Activated CD8-positive, alpha-beta memory T cell treated with anti-CD3 and anti-CD28 coated beads for 24 hours (primary cell): ENCODE results near the gene SPATS2.

Experiments used
- DNase-seq: peaks from one replicate; pipeline ENCODE4 v3.0.0-alpha.2; 2020

Gene SPATS2

GRCh38 chr12:49543221-49543913, 176.1 kb downstream of the SPATS2 start:
- no peak for DNase-seq

DNA sequence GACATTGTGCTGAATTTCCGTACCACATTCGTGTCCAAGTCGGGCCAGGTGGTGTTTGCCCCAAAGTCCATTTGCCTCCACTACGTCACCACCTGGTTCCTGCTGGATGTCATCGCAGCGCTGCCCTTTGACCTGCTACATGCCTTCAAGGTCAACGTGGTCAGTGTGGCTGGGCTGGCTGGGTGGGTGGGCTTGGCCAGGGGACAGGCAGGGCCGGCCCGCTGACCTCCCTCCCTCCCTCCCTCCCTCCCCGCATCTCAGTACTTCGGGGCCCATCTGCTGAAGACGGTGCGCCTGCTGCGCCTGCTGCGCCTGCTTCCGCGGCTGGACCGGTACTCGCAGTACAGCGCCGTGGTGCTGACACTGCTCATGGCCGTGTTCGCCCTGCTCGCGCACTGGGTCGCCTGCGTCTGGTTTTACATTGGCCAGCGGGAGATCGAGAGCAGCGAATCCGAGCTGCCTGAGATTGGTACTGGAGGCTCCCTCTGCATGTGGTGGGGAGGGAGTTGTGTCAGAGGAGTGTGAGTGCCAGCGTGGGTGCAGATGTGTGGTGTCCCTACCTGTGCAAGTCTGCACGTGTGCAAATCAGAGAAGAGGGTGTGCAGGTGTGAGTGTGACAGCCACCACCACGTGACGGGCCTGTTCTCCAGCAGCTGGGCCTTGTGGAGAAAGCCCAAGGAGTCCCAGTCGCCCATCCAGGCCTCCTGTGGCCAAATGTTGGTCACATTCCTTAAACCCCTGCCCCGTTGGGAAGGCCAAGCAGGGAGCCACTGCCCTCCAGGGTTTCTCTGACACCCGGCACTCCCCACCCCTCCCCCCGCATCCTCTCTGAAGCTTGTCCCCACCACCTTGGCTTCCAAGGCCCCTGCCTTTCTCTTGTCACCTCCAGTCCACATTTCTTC, 176.9 kb downstream of the SPATS2 start:
- no peak for DNase-seq

- DNase-seq: no peak
Observed at GRCh38 chr12:49545815-49546214, 178.6 kb downstream of the SPATS2 start.

DNA sequence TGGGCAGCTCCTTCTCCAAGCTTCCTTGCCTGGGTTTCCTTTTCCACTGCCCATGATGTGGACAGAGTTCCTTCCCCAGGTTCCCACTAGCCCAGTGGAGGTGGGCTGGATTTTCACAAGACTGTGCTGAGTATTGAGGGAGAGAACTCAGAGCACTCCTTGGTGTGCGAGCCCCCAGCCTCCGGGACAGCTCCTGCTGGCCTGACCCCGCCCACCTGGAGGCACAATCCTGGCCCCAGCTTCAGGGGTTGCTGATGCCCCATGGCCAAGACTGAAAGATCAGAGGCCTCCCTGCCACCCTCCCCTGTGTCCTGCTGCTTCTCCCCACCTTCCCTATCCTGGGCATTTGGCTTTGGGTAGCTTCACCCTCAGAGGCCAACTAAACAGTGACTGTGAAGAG, 179.2 kb downstream of the SPATS2 start:
- DNase-seq: no peak

DNA sequence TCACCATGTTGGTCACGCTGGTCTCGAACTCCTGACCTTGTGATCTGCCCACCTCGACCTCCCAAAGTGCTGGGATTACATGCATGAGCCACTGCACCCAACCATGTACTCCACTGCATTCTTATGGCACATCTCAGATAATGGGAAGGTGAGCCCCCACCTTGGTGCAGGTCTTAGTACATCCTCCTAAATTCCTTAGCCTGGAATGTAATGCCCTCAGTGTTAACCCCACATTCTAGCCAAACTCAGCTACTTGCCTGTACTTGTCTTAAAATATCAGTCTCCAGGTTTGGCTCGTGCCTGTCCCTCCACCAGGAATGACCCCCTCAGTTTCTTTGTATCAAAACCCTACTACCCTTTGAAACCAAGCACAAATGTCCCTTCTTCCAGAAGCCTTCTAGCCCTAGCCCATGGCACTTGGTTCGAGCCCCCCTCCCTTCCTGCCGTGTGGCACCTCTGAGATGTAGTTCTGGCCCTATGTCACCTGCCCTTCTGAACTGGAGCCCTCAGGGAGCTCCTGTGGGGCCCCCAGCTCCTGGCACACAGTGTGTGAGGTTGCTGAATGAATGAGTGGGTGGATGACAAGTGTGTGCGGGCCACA, 179.9 kb downstream of the SPATS2 start:
- no peak for DNase-seq

DNA sequence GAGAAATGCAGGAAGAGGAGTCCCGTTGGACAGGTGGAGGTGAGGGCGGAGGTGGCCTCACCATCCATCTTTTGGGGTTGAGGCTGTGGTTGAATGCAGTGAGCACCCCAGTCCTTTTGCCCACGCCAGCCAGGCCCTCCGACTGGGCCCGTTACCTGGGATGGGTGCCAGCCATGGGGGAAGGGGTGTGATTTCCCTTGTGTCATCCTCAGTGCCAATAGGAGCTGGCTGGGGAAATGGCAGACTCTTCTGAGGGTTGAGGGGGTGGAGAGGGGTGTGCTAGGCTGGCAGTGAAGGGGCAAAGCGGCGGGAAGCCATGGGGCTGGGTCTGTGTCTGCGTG, 181.2 kb downstream of the SPATS2 start:
- no peak for DNase-seq

DNA sequence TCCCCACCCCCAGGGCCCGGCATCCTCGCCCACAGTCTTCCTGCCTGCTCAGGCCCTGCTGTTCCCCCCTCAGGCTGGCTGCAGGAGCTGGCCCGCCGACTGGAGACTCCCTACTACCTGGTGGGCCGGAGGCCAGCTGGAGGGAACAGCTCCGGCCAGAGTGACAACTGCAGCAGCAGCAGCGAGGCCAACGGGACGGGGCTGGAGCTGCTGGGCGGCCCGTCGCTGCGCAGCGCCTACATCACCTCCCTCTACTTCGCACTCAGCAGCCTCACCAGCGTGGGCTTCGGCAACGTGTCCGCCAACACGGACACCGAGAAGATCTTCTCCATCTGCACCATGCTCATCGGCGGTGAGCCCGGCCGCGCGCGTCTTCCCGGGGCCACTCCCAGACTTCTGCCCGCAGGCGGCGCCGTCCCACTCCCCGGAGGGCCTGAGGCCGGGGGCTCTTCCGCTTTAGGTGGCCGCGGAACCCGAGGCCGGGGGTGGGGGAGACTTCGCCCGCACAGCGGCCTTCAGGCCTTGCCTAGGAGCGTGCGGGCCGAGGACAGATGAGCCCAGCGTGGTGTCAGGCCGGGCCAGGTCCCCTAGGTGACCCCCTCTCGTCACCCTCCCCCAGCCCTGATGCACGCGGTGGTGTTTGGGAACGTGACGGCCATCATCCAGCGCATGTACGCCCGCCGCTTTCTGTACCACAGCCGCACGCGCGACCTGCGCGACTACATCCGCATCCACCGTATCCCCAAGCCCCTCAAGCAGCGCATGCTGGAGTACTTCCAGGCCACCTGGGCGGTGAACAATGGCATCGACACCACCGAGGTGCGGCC, 181.8 kb downstream of the SPATS2 start:
- peak; percentile 80 for DNase-seq

DNA sequence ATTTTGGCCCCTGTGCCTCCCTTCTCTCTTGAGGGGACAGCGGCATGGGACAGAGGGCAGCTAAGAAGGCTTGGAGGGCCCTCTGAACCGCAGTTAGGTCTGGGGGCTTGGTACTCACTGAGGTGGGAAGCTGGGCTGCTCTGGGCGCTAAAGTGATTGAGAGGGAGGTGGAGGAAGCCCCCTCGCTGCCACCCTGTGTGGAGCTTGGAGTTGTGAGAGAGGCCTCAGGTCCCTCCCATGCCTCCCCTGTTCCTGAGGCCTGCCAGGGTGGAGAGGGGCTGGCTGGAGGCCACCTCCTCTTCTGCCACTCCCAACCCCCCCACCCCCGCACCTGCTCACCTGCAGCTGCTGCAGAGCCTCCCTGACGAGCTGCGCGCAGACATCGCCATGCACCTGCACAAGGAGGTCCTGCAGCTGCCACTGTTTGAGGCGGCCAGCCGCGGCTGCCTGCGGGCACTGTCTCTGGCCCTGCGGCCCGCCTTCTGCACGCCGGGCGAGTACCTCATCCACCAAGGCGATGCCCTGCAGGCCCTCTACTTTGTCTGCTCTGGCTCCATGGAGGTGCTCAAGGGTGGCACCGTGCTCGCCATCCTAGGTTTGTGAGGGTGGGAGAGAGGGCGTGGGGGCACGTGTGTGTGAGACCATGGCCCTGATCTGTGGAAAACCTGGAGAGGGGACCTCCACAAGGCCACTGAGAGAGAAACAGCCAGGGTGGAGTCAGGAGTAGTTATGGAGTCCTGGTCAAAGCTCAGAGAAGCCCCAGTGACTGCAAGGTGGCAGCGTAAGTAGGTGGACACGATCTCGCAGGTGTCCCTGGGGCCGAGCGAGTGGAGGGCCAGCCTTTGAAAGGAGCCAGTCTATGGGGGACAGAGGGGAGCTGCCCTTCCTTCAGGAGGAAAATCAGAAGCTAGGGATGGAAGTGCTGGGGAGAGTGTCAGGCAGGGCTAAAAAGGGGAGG, 182.8 kb downstream of the SPATS2 start:
- no peak for DNase-seq

DNA sequence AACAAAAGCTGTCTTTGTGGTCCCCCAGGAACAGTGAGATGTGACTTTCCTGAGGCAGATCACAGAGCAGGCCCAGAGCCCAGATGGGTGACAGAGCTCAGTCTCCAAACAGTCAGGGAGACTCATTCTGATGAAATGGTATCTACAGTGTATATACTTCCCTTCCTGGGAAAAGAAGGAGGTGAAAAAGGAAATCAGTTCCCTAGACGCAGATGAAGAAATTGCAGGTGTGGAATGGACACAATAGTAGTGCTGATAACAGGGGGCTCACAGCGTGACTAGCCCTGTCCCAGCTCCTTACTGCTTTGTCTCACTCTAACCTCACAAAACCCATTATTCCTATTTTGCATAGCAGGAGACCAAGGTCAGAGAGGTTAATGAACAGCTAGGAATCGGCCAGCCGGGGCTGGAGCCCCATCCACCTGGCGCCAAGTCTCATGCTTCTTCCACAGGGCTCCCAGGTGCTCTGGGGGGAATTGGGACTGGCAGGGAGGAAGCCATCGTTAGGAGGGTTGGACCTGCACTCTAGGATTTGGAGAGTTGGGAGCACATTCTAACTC, 183.5 kb downstream of the SPATS2 start:
- DNase-seq: no peak

DNA sequence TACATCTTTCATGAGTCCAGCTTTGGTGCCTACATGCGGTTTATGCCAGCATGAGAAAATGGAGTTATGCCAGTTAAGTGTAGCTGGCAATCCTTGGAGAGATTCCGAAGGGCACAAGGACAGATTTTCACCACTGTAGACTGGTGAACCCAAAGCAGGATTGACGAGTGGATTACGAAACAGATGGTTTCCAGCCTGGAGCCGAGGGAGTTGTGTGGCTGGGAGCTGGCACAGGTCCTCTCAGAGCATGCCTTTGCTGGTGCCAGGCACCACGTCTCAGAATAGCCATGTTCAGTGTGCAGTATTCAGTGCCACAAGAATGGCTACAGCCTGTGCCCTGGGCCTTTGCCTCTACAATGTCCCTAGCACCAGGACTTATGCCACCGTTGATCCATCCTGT, 184.8 kb downstream of the SPATS2 start:
- DNase-seq: no peak

- no peak for DNase-seq
Observed at GRCh38 chr12:49552425-49552824, 185.2 kb downstream of the SPATS2 start.

DNA sequence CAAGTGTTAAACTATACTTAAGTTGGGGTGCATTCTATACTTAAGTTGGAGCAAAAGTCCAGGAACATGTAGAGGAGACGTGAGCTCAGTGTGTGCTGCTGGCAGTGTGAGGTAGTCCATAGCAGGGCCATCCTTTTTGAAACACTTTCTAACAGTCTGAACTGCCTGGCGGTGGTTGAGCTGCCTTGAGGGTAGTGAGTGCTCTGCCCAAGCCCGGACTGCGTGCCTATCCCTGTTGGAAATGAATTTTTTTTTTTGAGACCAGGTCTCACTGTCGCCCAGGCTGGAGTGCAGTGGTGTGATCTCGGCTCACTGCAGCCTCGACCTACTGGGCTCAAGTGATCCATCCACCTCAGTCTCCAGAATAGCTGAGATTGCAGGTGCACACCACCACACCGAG, 185.6 kb downstream of the SPATS2 start:
- no peak for DNase-seq

- DNase-seq: no peak
Observed at GRCh38 chr12:49553512-49554088, 186.3 kb downstream of the SPATS2 start.

DNA sequence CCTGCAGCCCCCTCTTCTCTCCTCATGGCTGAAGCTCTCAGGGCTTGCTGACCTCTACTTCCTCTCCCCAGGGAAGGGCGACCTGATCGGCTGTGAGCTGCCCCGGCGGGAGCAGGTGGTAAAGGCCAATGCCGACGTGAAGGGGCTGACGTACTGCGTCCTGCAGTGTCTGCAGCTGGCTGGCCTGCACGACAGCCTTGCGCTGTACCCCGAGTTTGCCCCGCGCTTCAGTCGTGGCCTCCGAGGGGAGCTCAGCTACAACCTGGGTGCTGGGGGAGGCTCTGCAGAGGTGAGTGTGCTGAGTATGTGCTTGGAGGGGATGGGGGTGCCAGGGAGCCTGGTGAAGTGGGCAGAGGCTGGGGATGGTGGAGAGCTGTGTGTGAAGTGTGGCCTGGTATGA, 187.0 kb downstream of the SPATS2 start:
- no peak for DNase-seq

- DNase-seq: no peak
Observed at GRCh38 chr12:49555631-49556390, 188.5 kb downstream of the SPATS2 start.

- DNase-seq: no peak
Observed at GRCh38 chr12:49556391-49557186, 189.3 kb downstream of the SPATS2 start.

GRCh38 chr12:49557187-49557916, 190.1 kb downstream of the SPATS2 start:
- no peak for DNase-seq

- DNase-seq: no peak
Observed at GRCh38 chr12:49557917-49558215, 190.6 kb downstream of the SPATS2 start.

DNA sequence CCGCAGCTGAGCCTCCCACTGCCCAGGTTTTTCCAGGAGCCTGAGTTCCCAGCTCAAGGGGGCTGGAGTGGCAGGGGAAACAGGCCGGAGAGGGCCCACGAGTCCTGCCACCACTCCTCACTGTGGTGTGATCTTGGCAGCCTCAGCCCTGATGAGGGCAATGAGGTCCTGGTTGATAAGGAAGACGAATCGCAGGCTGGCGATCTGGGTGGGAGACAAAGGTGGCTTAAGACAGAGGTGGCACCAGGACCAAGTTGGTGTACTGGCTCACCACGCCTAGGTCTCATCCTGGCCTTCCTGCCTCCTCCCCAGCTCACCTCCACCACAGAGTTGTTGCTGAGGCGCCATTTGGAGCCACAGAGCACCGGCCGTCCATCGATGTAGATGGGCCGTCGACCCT, 191.3 kb downstream of the SPATS2 start:
- DNase-seq: no peak
